K562 (cell line): ENCODE measurements around the gene RESF1. TPM values are rescaled to one million over a fixed set of nuclear protein-coding genes. Genes with fewer than 3 reads are reported as not detected.

Experiments
- CCAR2 ChIP-seq: fragments of 200-400 bp; formaldehyde crosslinking; IDR thresholded peaks from 2 replicates; pipeline ENCODE4 v1.6.1; 2017; ENCODE audit warnings: mild to moderate bottlenecking, low read depth, low read length
- FUS ChIP-seq: fragments of 200-400 bp; formaldehyde crosslinking; optimal IDR thresholded peaks from 2 replicates; pipeline ENCODE3; 2017; ENCODE audit warnings: low read depth, low read length
- KDM4B ChIP-seq, 2 experiments: fragments of 450-650 bp in 1 of 2; sonication (generic) in 1 of 2; IDR thresholded peaks; 2 replicates each; pipeline ENCODE4 v1.6.1; 2016 to 2017; ENCODE audit warnings: borderline replicate concordance in 2 of 2, antibody characterized with exemption in 1 of 2, low read depth in 1 of 2, mild to moderate bottlenecking in 1 of 2
- KLF6 ChIP-seq: fragments of 250-450 bp; sonication (Bioruptor Pico); IDR thresholded peaks from 2 replicates; pipeline ENCODE4 v1.4.0; 2020; ENCODE audit warnings: mild to moderate bottlenecking, moderate library complexity, borderline replicate concordance
- MAX ChIP-seq: sonication (generic); formaldehyde crosslinking; IDR thresholded peaks from 2 replicates; pipeline ENCODE4 v1.9.0; 2022; ENCODE audit warnings: mild to moderate bottlenecking, missing genetic modification reagents
- MCM3 ChIP-seq: fragments of 450-650 bp; IDR thresholded peaks from 2 replicates; pipeline ENCODE4 v1.6.1; 2016
- MNT ChIP-seq, 2 experiments: fragments of 450-650 bp; conservative IDR thresholded peaks; 2 replicates each; pipeline ENCODE4 v1.6.1; 2017; ENCODE audit warnings: mild to moderate bottlenecking in 2 of 2, moderate library complexity in 2 of 2
- MYBL2 ChIP-seq, 2 experiments: fragments of 450-650 bp in 1 of 2; sonication (generic) in 1 of 2; formaldehyde crosslinking in 1 of 2; IDR thresholded peaks; 2 replicates each; pipeline versions ENCODE4 v1.6.1 to v1.8.1; 2017 to 2022; ENCODE audit warnings: borderline replicate concordance in 1 of 2, inconsistent platforms in 1 of 2, low read depth in 1 of 2, mild to moderate bottlenecking in 1 of 2, missing genetic modification reagents in 1 of 2, moderate library complexity in 1 of 2
- NR2C2 ChIP-seq, 2 experiments: fragments of 200-800 bp in 1 of 2; sonication (Bioruptor generic) in 1 of 2; sonication (generic) in 1 of 2; formaldehyde crosslinking in 1 of 2; IDR thresholded peaks; 2 replicates each; pipeline versions ENCODE4 v1.6.1 to v1.8.0; 2016 to 2022; ENCODE audit warnings: mild to moderate bottlenecking in 1 of 2, missing compliant biosample characterization in 1 of 2, missing genetic modification characterization in 1 of 2, missing genetic modification reagents in 1 of 2
- SRSF7 ChIP-seq: fragments of 200-400 bp; formaldehyde crosslinking; optimal IDR thresholded peaks from 2 replicates; pipeline ENCODE3; 2017; ENCODE audit warnings: mild to moderate bottlenecking, low read depth, low read length
- polyA plus RNA-seq, 8 experiments: library from polyadenylated mRNA; depleted of rRNA in 4 of 8; stranded (reverse) in 5 of 8; unstranded in 3 of 8; fragments of >200 nt; fragmentation: Nextera tagmentation in 2 of 8; fragmentation: Illumina TruSeq in 1 of 8; extraction: Ambion mirVana in 2 of 8; extraction: Trizol in 1 of 8; gene quantifications; 2 replicates each; pipeline versions ENCODE4 v1.2.1 to v1.2.3, GENCODE V29; 2011 to 2014; ENCODE audit warnings: inconsistent platforms in 1 of 8, missing spikeins in 1 of 8
- total RNA-seq, 7 experiments: library from RNA; depleted of rRNA in 6 of 7; stranded (reverse); fragments of >200 nt in 6 of 7; fragmentation: Illumina TruSeq in 2 of 7; extraction: Trizol in 2 of 7; gene quantifications; 2 replicates each; pipeline versions ENCODE4 v1.2.1 to v1.2.3, GENCODE V29; 2011 to 2021; ENCODE audit warnings: low replicate concordance in 1 of 7
- TF ChIP-seq, protein P1 (sequence below): fragments of 150-350 bp; conservative IDR thresholded peaks from 2 replicates; pipeline ENCODE4 v1.6.1; 2014; ENCODE audit warnings: low read length
- TF ChIP-seq, protein P2 (sequence below), 2 experiments: fragments of 150-350 bp in 1 of 2; IDR thresholded peaks; 2 replicates each; pipeline ENCODE4 v1.6.1; 2012 to 2016; ENCODE audit warnings: low read depth in 2 of 2, low read length in 2 of 2, mild to moderate bottlenecking in 1 of 2, moderate library complexity in 1 of 2
- TF ChIP-seq, protein P3 (sequence below): fragments of 250-450 bp; sonication (Bioruptor Pico); IDR thresholded peaks from 2 replicates; pipeline ENCODE4 v1.4.0; 2020; ENCODE audit warnings: mild to moderate bottlenecking, moderate library complexity

The RESF1 gene
- total and polyA plus RNA-seq, 9 of the 15 experiments (the other 6 are each of a cell fraction or from before 2014, with no cell fraction given) = 21.5 to 121 (median 53.6) TPM

DNA sequence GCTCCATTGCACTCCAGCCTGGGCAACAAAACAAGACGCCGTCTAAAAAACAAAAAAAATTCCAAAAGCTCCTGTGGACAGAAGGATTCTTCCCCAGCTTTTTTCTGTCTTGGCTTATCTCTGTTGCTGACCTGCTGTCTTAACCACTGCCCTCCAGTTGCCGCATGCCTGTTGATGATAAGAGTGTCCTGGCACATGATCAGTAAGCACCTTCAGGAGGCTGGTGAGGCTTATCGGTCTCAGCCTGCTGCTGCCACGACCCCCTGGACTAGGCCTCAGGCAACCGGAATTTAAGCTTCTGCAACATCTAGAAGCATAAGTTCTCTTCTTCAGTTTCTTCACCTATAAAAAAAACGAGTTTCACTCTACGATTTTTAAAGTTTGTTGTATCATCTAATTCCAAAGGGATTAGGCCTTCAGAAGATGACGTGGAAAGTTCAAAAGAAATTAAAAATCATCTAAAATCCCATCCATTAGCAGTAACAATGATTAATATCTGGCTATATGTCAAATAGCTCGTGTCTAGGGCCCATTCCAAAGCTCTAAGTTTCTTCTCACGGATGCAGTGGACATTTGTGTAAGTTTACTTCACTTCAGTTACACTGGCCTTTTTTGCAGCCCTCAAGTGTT, 46.4 kb downstream of the RESF1 start (continued):
- TF ChIP-seq SRSF7 (no peak), KLF6 (CRISPR knock-in tag) (peak; percentile 80; the same call in 1 of the 2 replicates), KDM4B (IDR thresholded peaks at IDR 0.05; ENCODE audit: borderline replicate concordance in 2 of 2, low read depth in 1 of 2) (0 out of 4 replicates have a peak, but pooled peaks of 1 of the 2 experiments have one; percentile 39), NR2C2 (CRISPR knock-in tag; IDR thresholded peaks at IDR 0.05) (peak; percentile 57; the same call in 1 of the 2 replicates), NR2C2 (tag; IDR thresholded peaks at IDR 0.05) (peak; percentile 61), MYBL2 (IDR thresholded peaks at IDR 0.05; ENCODE audit: low read depth) (no peak; the same call in 1 of the 2 replicates), MYBL2 (CRISPR knock-in tag; IDR thresholded peaks at IDR 0.05; ENCODE audit: borderline replicate concordance) (no peak), MAX (CRISPR knock-in tag) (peak; percentile 63), MCM3 (no peak), CCAR2 (no peak), FUS (no peak), MNT (conservative IDR thresholded peaks at IDR 0.05) (peak; percentile 64 to 79; a peak in 3 of 4 replicates)
- TF ChIP-seq, protein P1, sequence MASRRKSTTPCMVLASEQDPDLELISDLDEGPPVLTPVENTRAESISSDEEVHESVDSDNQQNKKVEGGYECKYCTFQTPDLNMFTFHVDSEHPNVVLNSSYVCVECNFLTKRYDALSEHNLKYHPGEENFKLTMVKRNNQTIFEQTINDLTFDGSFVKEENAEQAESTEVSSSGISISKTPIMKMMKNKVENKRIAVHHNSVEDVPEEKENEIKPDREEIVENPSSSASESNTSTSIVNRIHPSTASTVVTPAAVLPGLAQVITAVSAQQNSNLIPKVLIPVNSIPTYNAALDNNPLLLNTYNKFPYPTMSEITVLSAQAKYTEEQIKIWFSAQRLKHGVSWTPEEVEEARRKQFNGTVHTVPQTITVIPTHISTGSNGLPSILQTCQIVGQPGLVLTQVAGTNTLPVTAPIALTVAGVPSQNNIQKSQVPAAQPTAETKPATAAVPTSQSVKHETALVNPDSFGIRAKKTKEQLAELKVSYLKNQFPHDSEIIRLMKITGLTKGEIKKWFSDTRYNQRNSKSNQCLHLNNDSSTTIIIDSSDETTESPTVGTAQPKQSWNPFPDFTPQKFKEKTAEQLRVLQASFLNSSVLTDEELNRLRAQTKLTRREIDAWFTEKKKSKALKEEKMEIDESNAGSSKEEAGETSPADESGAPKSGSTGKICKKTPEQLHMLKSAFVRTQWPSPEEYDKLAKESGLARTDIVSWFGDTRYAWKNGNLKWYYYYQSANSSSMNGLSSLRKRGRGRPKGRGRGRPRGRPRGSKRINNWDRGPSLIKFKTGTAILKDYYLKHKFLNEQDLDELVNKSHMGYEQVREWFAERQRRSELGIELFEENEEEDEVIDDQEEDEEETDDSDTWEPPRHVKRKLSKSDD = no peak
- TF ChIP-seq, protein P2, sequence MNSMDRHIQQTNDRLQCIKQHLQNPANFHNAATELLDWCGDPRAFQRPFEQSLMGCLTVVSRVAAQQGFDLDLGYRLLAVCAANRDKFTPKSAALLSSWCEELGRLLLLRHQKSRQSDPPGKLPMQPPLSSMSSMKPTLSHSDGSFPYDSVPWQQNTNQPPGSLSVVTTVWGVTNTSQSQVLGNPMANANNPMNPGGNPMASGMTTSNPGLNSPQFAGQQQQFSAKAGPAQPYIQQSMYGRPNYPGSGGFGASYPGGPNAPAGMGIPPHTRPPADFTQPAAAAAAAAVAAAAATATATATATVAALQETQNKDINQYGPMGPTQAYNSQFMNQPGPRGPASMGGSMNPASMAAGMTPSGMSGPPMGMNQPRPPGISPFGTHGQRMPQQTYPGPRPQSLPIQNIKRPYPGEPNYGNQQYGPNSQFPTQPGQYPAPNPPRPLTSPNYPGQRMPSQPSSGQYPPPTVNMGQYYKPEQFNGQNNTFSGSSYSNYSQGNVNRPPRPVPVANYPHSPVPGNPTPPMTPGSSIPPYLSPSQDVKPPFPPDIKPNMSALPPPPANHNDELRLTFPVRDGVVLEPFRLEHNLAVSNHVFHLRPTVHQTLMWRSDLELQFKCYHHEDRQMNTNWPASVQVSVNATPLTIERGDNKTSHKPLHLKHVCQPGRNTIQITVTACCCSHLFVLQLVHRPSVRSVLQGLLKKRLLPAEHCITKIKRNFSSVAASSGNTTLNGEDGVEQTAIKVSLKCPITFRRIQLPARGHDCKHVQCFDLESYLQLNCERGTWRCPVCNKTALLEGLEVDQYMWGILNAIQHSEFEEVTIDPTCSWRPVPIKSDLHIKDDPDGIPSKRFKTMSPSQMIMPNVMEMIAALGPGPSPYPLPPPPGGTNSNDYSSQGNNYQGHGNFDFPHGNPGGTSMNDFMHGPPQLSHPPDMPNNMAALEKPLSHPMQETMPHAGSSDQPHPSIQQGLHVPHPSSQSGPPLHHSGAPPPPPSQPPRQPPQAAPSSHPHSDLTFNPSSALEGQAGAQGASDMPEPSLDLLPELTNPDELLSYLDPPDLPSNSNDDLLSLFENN (IDR thresholded peaks at IDR 0.05; ENCODE audit: low read depth in 2 of 2, low read length in 2 of 2) = peak in 1 of 2 experiments; percentile 99; a peak in 2 of 4 replicates
- TF ChIP-seq, protein P3, sequence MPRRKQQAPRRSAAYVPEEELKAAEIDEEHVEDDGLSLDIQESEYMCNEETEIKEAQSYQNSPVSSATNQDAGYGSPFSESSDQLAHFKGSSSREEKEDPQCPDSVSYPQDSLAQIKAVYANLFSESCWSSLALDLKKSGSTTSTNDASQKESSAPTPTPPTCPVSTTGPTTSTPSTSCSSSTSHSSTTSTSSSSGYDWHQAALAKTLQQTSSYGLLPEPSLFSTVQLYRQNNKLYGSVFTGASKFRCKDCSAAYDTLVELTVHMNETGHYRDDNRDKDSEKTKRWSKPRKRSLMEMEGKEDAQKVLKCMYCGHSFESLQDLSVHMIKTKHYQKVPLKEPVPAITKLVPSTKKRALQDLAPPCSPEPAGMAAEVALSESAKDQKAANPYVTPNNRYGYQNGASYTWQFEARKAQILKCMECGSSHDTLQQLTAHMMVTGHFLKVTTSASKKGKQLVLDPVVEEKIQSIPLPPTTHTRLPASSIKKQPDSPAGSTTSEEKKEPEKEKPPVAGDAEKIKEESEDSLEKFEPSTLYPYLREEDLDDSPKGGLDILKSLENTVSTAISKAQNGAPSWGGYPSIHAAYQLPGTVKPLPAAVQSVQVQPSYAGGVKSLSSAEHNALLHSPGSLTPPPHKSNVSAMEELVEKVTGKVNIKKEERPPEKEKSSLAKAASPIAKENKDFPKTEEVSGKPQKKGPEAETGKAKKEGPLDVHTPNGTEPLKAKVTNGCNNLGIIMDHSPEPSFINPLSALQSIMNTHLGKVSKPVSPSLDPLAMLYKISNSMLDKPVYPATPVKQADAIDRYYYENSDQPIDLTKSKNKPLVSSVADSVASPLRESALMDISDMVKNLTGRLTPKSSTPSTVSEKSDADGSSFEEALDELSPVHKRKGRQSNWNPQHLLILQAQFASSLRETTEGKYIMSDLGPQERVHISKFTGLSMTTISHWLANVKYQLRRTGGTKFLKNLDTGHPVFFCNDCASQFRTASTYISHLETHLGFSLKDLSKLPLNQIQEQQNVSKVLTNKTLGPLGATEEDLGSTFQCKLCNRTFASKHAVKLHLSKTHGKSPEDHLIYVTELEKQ (CRISPR knock-in tag) = 0 out of 2 replicates have a peak, but pooled peaks have one; percentile 52
